Skin epidermis (tissue), 12 donors: ENCODE measurements around the gene CHSY3.

Source experiments
- H3K27ac ChIP-seq, 21 experiments: fragments of 200-600 bp; sonication (generic) in 11 of 21; one replicate each; pipeline ENCODE4 v1.5.0; 2020; ENCODE audit warnings: mild to moderate bottlenecking in 3 of 21, inconsistent platforms in 2 of 21, moderate library complexity in 2 of 21
- H3K4me3 ChIP-seq, 7 experiments: fragments of 200-600 bp; sonication (generic) in 2 of 7; one replicate each; pipeline ENCODE4 v1.5.0; 2020; ENCODE audit warnings: inconsistent platforms in 2 of 7, mild to moderate bottlenecking in 2 of 7, moderate library complexity in 1 of 7

Gene CHSY3

DNA sequence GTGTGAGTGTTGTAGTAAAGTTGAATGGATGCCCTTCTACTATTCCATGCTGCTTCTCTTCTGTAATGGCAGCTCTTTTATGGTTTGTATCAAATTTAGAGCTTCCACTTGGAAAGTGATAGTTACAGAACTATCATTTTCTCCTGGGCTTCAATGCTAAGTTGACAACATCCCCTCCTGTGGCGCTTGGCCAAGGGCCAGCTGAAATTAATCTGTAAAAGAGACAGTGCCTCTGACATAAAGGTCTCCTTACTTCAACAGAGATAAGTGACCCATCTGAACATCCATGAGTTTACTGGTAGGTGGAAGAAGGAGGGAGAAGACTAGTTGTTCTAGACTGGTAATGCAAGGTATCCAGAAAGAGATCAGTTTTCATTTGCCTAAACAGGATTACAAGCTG is 39.7 kb downstream of the CHSY3 start:
- Histone ChIP-seq H3K4me3 (no peak overlapping the region), H3K27ac (no peak overlapping the region)

DNA sequence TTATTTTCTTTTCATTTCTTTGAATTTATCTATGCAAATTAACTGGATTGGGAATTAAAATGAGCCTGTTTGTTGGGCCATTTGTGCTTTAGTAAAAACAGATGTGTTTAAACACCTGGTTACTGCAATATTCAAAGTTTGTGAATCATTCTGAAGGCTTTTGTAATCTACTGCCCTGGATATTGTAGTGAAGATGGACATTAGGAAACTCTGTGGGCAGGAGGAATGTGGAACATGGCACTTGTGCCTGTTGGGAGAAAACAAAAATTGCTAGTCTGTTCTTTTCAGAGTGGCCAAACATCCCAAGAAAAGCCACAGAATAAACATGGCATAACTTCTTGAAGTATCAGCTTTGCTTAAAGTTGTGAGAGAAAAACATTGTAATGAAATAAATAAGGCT is 40.8 kb downstream of the CHSY3 start:
- no peak overlapping the region for H3K4me3 ChIP-seq
- no peak overlapping the region for H3K27ac ChIP-seq

DNA sequence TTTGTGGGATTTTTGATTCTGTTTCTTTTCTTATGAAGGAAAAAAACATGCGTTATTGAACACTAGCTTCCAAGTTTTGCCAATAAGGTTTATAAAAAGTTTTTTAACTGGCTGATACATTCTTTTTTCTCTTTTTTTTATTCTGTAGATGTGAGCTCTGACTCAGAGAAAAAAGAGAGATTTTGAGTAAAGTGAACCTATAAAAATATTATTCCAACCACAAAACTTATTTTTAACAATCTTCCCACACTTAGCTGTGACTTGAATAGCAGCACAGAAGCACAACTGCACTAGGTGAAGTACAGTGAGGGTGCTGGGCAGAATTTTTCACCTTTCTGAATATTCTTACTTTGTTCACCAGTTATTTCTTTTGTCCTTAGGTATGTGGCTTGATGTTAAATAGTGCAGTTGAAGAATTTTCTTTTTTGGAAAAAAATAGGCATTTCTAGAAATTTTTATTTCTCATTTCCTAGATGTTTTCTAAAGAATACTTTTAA is 41.6 kb downstream of the CHSY3 start:
- Histone ChIP-seq H3K4me3 (no peak overlapping the region), H3K27ac (peak overlapping the region in 2 of 21 experiments; percentile 1 to 34)

GRCh38 chr5:129951039-129951438 is 46.8 kb downstream of the CHSY3 start:
- H3K27ac ChIP-seq: no peak overlapping the region
- no peak overlapping the region for H3K4me3 ChIP-seq

GRCh38 chr5:129958581-129958980 is 54.3 kb downstream of the CHSY3 start:
- Histone ChIP-seq H3K4me3 (no peak overlapping the region), H3K27ac (no peak overlapping the region)

DNA sequence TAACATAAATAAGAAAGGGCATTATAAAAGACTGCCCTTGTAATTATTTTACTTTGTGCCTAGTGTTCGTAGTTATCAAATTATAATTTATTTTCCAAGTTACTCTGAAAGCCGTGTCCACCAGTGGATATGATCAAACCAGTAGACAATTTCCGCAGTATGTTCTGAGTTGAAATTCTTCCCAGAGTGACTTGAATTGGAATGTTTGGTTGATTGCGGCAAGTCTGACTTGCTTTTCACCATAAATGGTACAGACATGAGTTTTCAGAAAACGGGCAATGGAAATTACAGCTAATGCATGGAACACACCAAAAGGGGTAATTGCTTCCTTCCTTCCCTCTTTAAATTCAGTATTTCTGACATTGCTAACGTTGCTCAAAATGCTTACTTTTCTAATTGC is 56.6 kb downstream of the CHSY3 start:
- Histone ChIP-seq H3K27ac (no peak overlapping the region), H3K4me3 (no peak overlapping the region)

GRCh38 chr5:129962506-129962905 is 58.2 kb downstream of the CHSY3 start:
- no peak overlapping the region for H3K27ac ChIP-seq
- no peak overlapping the region for H3K4me3 ChIP-seq

DNA sequence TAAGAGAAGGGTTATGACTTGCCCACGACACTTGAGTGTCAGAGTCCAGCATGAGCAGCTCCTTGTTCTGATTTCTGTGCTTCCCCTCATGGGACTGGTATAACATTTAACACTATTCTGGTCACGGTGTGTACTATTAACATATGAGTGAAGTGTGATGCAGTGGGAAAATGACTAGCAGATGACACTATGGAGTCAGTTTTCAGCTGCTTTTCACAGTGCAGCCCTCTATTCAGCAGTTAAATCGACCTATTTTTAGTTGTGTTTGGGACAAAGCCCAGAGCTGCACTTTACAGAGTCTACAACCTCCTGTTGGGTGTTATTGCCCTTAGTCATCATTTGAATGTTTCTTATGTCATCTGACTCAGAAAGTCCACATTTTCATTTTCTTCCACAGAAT is 59.1 kb downstream of the CHSY3 start:
- no peak overlapping the region for H3K4me3 ChIP-seq
- H3K27ac ChIP-seq: no peak overlapping the region

DNA sequence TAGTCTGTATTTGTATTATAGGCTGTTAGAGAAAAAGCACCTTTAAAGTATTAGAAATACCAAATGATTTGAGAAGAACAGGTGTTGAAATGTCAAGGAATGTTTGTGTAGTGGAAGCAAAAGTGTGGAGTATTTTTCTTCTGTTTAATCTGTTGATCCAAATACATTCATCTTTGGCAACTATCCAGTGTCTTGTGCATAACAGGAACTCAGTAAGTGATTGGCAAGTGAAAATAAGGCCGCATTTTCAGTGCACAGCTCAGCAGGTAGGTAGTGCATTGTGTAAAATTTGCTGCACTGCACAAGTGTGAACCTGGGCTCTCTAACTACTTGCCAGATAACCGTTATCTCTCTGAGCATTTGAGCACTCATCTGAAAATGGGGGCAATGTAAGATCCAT is 61.8 kb downstream of the CHSY3 start:
- Histone ChIP-seq H3K4me3 (no peak overlapping the region), H3K27ac (no peak overlapping the region)

- no peak overlapping the region for H3K4me3 ChIP-seq
- H3K27ac ChIP-seq: no peak overlapping the region
Measured at GRCh38 chr5:129971714-129972113, 67.4 kb downstream of the CHSY3 start.

DNA sequence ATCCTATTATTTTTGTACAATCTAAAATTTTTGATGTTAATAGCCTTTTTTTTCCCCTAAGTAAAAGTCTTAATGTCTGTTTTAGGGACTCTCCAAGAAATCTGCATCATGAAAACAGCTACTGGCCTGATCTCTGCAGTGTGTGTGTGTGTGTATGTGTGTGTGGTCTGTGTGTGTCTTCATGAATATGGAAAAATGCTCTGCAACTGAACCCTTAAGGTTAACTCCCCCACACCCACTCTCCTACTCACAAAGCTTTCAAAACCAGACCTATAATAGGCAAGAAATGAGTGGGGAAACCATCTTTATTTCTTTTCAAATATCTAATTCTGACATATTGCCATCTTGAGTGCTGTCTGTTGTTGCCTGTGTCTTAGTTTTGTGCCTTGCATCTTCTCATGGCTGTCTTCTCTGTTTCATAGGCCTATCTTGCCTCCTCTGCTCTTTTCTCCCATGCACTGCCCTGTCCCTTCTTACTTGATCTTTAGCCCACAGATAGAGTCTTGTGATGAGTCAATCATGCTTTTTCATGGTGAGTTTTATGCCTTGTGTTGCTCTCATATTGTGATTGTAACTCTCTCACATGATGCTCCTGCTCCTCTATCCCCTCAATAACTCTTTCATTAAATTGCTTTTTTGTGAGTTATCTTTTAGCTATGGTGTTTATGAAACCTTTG is 68.3 kb downstream of the CHSY3 start:
- Histone ChIP-seq H3K4me3 (no peak overlapping the region), H3K27ac (no peak overlapping the region)

DNA sequence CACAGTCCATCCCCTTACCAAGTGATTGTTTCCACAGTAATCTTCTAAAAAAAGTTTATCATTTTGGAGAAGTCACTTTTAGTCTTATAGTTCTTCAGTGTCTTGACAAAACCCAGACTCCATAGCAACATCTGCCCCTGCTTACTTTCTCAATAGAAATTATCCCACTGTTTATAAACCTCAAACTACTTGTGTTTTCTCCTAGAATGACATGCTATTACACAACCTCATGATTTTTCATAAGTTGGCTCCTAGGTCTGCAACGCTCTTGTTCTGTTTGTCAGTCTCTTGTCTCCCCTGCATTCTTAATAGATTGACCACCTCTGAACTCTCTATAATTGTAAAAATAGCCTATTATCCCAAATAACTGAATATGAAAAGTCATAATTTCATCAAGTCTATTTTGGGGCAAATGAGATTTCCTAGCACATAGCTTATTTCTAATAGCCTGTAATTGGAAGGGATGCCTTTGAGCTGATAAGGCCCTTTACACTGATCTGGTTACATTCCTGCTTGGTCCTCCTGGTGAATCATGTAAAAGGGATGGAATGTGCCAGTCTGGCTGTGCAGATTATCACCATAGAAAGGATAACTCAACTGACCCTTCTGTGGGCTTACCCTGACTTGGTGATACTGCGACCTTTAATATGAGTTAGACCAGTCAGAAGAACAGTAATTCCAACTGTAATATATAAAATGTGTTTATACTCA is 69.6 kb downstream of the CHSY3 start:
- H3K4me3 ChIP-seq: no peak overlapping the region
- H3K27ac ChIP-seq: no peak overlapping the region

DNA sequence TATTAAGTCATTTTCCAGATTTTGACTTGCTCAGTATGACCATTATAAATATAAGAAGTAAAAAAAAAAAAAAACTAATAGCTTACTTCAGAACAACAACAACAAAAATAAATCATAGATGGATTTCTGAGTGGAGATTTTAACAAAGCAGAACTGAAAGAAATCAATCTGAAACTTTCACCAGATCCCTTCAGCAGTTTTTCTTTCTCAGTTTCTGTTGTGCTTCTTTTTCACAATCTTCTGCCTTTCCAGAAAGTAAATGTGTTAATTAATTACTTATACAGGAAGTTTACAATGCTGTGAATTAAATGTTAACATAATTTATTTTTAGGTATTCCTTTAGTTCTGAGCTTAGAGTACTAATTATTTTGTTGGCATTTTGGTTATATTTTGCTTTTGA is 73.5 kb downstream of the CHSY3 start:
- H3K4me3 ChIP-seq: no peak overlapping the region
- no peak overlapping the region for H3K27ac ChIP-seq

GRCh38 chr5:129978270-129978669 is 74.0 kb downstream of the CHSY3 start:
- no peak overlapping the region for H3K27ac ChIP-seq
- no peak overlapping the region for H3K4me3 ChIP-seq

GRCh38 chr5:129988453-129988852 is 84.2 kb downstream of the CHSY3 start:
- Histone ChIP-seq H3K27ac (no peak overlapping the region), H3K4me3 (no peak overlapping the region)

GRCh38 chr5:129991780-129992179 is 87.5 kb downstream of the CHSY3 start:
- peak overlapping the region in 2 of 21 experiments; percentile 12 to 21 for H3K27ac ChIP-seq
- H3K4me3 ChIP-seq: no peak overlapping the region

DNA sequence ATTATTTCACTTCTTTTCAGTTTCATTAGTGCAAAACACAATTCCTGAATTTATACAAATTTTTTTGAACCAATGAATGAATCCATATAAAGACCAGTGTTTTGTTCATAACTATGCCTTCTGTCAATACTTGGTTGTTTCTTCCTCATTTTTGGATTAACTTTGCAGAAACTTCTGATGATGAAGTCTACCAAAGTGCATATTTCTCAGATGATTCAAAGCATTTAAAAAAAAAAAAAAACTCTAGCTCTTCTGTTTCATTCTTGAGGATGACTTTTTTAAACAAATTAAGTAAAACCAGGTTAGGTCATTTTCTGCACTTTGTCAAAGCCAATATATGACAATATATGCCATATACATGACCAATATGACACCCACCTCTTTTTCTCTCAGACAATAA is 92.6 kb downstream of the CHSY3 start:
- H3K4me3 ChIP-seq: no peak overlapping the region
- H3K27ac ChIP-seq: no peak overlapping the region

- no peak overlapping the region for H3K27ac ChIP-seq
Measured at GRCh38 chr5:130000460-130000859, 96.2 kb downstream of the CHSY3 start.

GRCh38 chr5:130002183-130002582 is 97.9 kb downstream of the CHSY3 start:
- H3K27ac ChIP-seq: no peak overlapping the region
- H3K4me3 ChIP-seq: no peak overlapping the region

More at GRCh38 chr5:130000460-130000859, 96.2 kb downstream of the CHSY3 start:
- no peak overlapping the region for H3K4me3 ChIP-seq

GRCh38 chr5:130002876-130003275 is 98.6 kb downstream of the CHSY3 start:
- no peak overlapping the region for H3K27ac ChIP-seq
- H3K4me3 ChIP-seq: no peak overlapping the region

GRCh38 chr5:130011986-130012385 is 107.7 kb downstream of the CHSY3 start:
- Histone ChIP-seq H3K4me3 (no peak overlapping the region), H3K27ac (no peak overlapping the region)
